WTC11 (cell line): ENCODE data around the gene HPSE2. TPM values are rescaled to one million over a fixed set of nuclear protein-coding genes. Genes with fewer than 3 reads are reported as not detected.
A peak's percentile ranks its signal among the peaks of the same experiment; 100 is the strongest.
"Not testable (repeated sequence)": the region's sequence is repeated elsewhere in the genome, so short reads cannot be mapped to it uniquely, and the experiment has no call there.

Source experiments
- ATAC-seq: fragments of 200-7000 bp; cut with Tn5 transposase; 2 replicates; pipeline ENCODE4 v1.10.0; 2021; ENCODE audit warnings: mild to moderate bottlenecking, moderate library complexity
- CTCF ChIA-PET: fragments of 300-600 bp; sonication (Branson Sonifier 250); formaldehyde crosslinking; loops from one replicate; lab custom pipeline; 2021; ENCODE audit warnings: antibody characterized with exemption; lab: Charles Lee
- POLR2A ChIA-PET: fragments of 350-600 bp; sonication (Branson Sonifier 250); formaldehyde crosslinking; loops from one replicate; lab custom pipeline; 2021; ENCODE audit warnings: antibody characterized with exemption; lab: Charles Lee
- DNase-seq: peaks from one replicate; pipeline ENCODE4 v3.0.0; 2021; ENCODE audit warnings: low spot score
- H3K27ac Mint-ChIP-seq: 2 replicates; pipeline ENCODE4 v1.8.0; 2021; ENCODE audit warnings: mixed read lengths
- H3K27me3 Mint-ChIP-seq: 2 replicates; pipeline ENCODE4 v1.8.0; 2021; ENCODE audit warnings: low read depth, mild to moderate bottlenecking, moderate library complexity, mixed read lengths
- H3K36me3 Mint-ChIP-seq: 2 replicates; pipeline ENCODE4 v1.8.0; 2021; ENCODE audit warnings: mixed read lengths
- H3K4me1 Mint-ChIP-seq: 2 replicates; pipeline ENCODE4 v1.8.0; 2022; ENCODE audit warnings: mixed read lengths
- H3K4me3 Mint-ChIP-seq: 2 replicates; pipeline ENCODE4 v1.8.0; 2021; ENCODE audit warnings: mild to moderate bottlenecking, moderate library complexity, mixed read lengths
- H3K9me3 Mint-ChIP-seq: 2 replicates; pipeline ENCODE4 v1.8.0; 2021; ENCODE audit warnings: mixed read lengths
- AFF4 ChIP-seq: sonication (generic); formaldehyde crosslinking; IDR thresholded peaks from 2 replicates; pipeline ENCODE4 v1.8.1; 2023; ENCODE audit warnings: mild to moderate bottlenecking, missing genetic modification reagents, borderline replicate concordance
- ATF6 ChIP-seq: sonication (generic); formaldehyde crosslinking; IDR thresholded peaks from 2 replicates; pipeline ENCODE4 v1.8.1; 2023; ENCODE audit warnings: mild to moderate bottlenecking, missing genetic modification reagents
- CREM ChIP-seq: sonication (generic); formaldehyde crosslinking; IDR thresholded peaks from 2 replicates; pipeline ENCODE4 v1.8.1; 2022; ENCODE audit warnings: mild to moderate bottlenecking, missing genetic modification reagents, moderate library complexity
- ETV6 ChIP-seq: sonication (generic); formaldehyde crosslinking; IDR thresholded peaks from 2 replicates; pipeline ENCODE4 v1.8.1; 2022; ENCODE audit warnings: mild to moderate bottlenecking, missing genetic modification reagents
- FOXK1 ChIP-seq: sonication (generic); formaldehyde crosslinking; IDR thresholded peaks from 2 replicates; pipeline ENCODE4 v1.8.0; 2022; ENCODE audit warnings: mild to moderate bottlenecking, moderate library complexity, missing genetic modification reagents
- GABPB1 ChIP-seq: sonication (generic); formaldehyde crosslinking; IDR thresholded peaks from 2 replicates; pipeline ENCODE4 v1.8.1; 2023; ENCODE audit warnings: mild to moderate bottlenecking, missing genetic modification reagents
- GRHL2 ChIP-seq: fragments of 250-450 bp; sonication (Bioruptor Pico); IDR thresholded peaks from 2 replicates; pipeline ENCODE4 v1.8.0; 2022; ENCODE audit warnings: mild to moderate bottlenecking, moderate library complexity; ENCODE audit not compliant: insufficient replicate concordance, severe bottlenecking
- GTF2I ChIP-seq: fragments of 250-450 bp; sonication (Bioruptor Pico); conservative IDR thresholded peaks from 2 replicates; pipeline ENCODE4 v1.4.0; 2021; ENCODE audit warnings: mild to moderate bottlenecking
- HMGXB4 ChIP-seq: sonication (generic); formaldehyde crosslinking; IDR thresholded peaks from 2 replicates; pipeline ENCODE4 v1.8.1; 2023; ENCODE audit warnings: mild to moderate bottlenecking, moderate library complexity, missing genetic modification reagents
- MLX ChIP-seq: sonication (generic); formaldehyde crosslinking; IDR thresholded peaks from 2 replicates; pipeline ENCODE4 v1.8.1; 2023; ENCODE audit warnings: mild to moderate bottlenecking, missing genetic modification reagents, moderate library complexity
- NR1H2 ChIP-seq: sonication (generic); formaldehyde crosslinking; IDR thresholded peaks from 2 replicates; pipeline ENCODE4 v1.9.0; 2021; ENCODE audit warnings: mild to moderate bottlenecking, moderate library complexity, missing genetic modification reagents
- NR3C1 ChIP-seq: sonication (generic); formaldehyde crosslinking; conservative IDR thresholded peaks from 2 replicates; pipeline ENCODE4 v1.8.1; 2023; ENCODE audit warnings: low read depth, mild to moderate bottlenecking, missing genetic modification reagents
- RORB ChIP-seq: fragments of 250-450 bp; sonication (Bioruptor Pico); IDR thresholded peaks from 2 replicates; pipeline ENCODE4 v1.9.0; 2021; ENCODE audit warnings: mild to moderate bottlenecking
- ZNF416 ChIP-seq: fragments of 250-450 bp; sonication (Bioruptor Pico); IDR thresholded peaks from 2 replicates; pipeline ENCODE4 v1.9.0; 2021; ENCODE audit warnings: mild to moderate bottlenecking, inconsistent platforms
- total RNA-seq: library from RNA; stranded (reverse); gene quantifications from 3 replicates; pipeline ENCODE4 v1.2.3, GENCODE V29; 2021

The HPSE2 gene
- total RNA-seq, 1 experiment from 2014 or later = 0.66 TPM

- no peak for TF ChIP-seq HMGXB4 (CRISPR knock-in tag)
- no peak for TF ChIP-seq NR3C1 (CRISPR knock-in tag)
- no peak for TF ChIP-seq CREM (CRISPR knock-in tag)
- no peak for TF ChIP-seq GABPB1 (CRISPR knock-in tag)
Measured at GRCh38 chr10:98556061-98556460, 679.6 kb downstream of the HPSE2 start (continued).

GRCh38 chr10:98555021-98555619 lies 680.5 kb downstream of the HPSE2 start:
- Mint-ChIP-seq H3K4me1 (peaks cover 4% of the 10 kb centered on the region), H3K27ac (no peak overlapping the region)
- TF ChIP-seq NR1H2 (CRISPR knock-in tag) (no peak), GRHL2 (CRISPR knock-in tag) (no peak), MLX (CRISPR knock-in tag) (no peak), GTF2I (no peak), ZNF416 (CRISPR knock-in tag) (no peak), FOXK1 (no peak)

GRCh38 chr10:98541561-98541960 lies 694.1 kb downstream of the HPSE2 start:
- POLR2A ChIA-PET, H3K27me3 Mint-ChIP-seq, DNase-seq, ATAC-seq, H3K36me3 Mint-ChIP-seq, H3K4me3 Mint-ChIP-seq, CTCF ChIA-PET, H3K27ac Mint-ChIP-seq, H3K4me1 Mint-ChIP-seq: not testable (repeated sequence)
- peaks cover 13% of the 10 kb centered on the region for H3K9me3 Mint-ChIP-seq

More at GRCh38 chr10:98555021-98555619, 680.5 kb downstream of the HPSE2 start:
- Mint-ChIP-seq H3K4me3 (no peak overlapping the region), H3K9me3 (0 out of 2 replicates have a peak, but pooled peaks cover 3% of the 10 kb centered on the region), H3K36me3 (no peaks in the 10 kb centered on the region), H3K27me3 (no peaks in the 10 kb centered on the region)
- ATAC-seq (peak; percentile 46; the same call in 1 of the 2 replicates), DNase-seq (no peak)
- CTCF ChIA-PET = no interaction called here
- POLR2A ChIA-PET = no interaction called here

GRCh38 chr10:98539578-98539977 lies 696.1 kb downstream of the HPSE2 start:
- peaks cover 5% of the 10 kb centered on the region for H3K4me1 Mint-ChIP-seq
- no peak for ATAC-seq
- H3K36me3 Mint-ChIP-seq = peaks cover 7% of the 10 kb centered on the region
- TF ChIP-seq ETV6 (CRISPR knock-in tag) = no peak
- TF ChIP-seq MLX (CRISPR knock-in tag) = no peak
- H3K4me3 Mint-ChIP-seq = no peak overlapping the region
- CTCF ChIA-PET = no interaction called here
- POLR2A ChIA-PET = no interaction called here
- H3K9me3 Mint-ChIP-seq = peaks cover 13% of the 10 kb centered on the region
- H3K27me3 Mint-ChIP-seq = no peaks in the 10 kb centered on the region; the same call in 1 of the 2 replicates
- DNase-seq = no peak
- no peak overlapping the region for H3K27ac Mint-ChIP-seq

- H3K27me3 Mint-ChIP-seq = no peaks in the 10 kb centered on the region; the same call in 1 of the 2 replicates
- CTCF ChIA-PET = no interaction called here
- DNase-seq = no peak
- ATAC-seq = no peak
- H3K4me3 Mint-ChIP-seq = no peak overlapping the region
- TF ChIP-seq RORB (no peak), AFF4 (CRISPR knock-in tag) (no peak), MLX (CRISPR knock-in tag) (no peak), ATF6 (CRISPR knock-in tag) (no peak)
- no peak overlapping the region for H3K27ac Mint-ChIP-seq
- POLR2A ChIA-PET = no interaction called here
- peaks cover 5% of the 10 kb centered on the region for H3K4me1 Mint-ChIP-seq
- H3K9me3 Mint-ChIP-seq = peaks cover 10% of the 10 kb centered on the region; the same call in 1 of the 2 replicates
- H3K36me3 Mint-ChIP-seq = peaks cover 4% of the 10 kb centered on the region
Measured at GRCh38 chr10:98538472-98538871, 697.2 kb downstream of the HPSE2 start.
